Mesenchymal stem cell (in vitro differentiated cells and primary cell): ENCODE results near the gene MC3R.

Experiments
- DNase-seq: peaks from one replicate; pipeline ENCODE4 v3.0.0-alpha.2; 2013
- H2AFZ ChIP-seq: one replicate; pipeline ENCODE4 v1.6.1; 2013; ENCODE audit warnings: low read depth, mild to moderate bottlenecking, control low read depth, inconsistent platforms, low read length, moderate library complexity
- H2AK5ac ChIP-seq: 2 replicates; pipeline ENCODE4 v1.6.1; 2013; ENCODE audit warnings: low read length, moderate library complexity, mild to moderate bottlenecking, inconsistent platforms; ENCODE audit not compliant: severe bottlenecking
- H2BK120ac ChIP-seq: one replicate; pipeline ENCODE4 v1.6.1; 2013; ENCODE audit warnings: low read depth, mild to moderate bottlenecking, inconsistent platforms, low read length, moderate library complexity
- H2BK12ac ChIP-seq, 2 experiments: one replicate each; pipeline ENCODE4 v1.6.1; 2013; ENCODE audit warnings: inconsistent platforms in 2 of 2, low read length in 2 of 2, mild to moderate bottlenecking in 2 of 2, moderate library complexity in 2 of 2, control low read depth in 1 of 2
- H2BK15ac ChIP-seq: one replicate; pipeline ENCODE4 v1.6.1; 2013; ENCODE audit warnings: mild to moderate bottlenecking, low read depth, inconsistent platforms; ENCODE audit not compliant: poor library complexity, severe bottlenecking
- H2BK5ac ChIP-seq: 2 replicates; pipeline ENCODE4 v1.6.1; 2013; ENCODE audit warnings: low read depth, mild to moderate bottlenecking, low read length, control low read depth, inconsistent platforms; ENCODE audit not compliant: poor library complexity, severe bottlenecking
- H3K14ac ChIP-seq, 2 experiments: one replicate each; pipeline ENCODE4 v1.6.1; 2013; ENCODE audit warnings: inconsistent platforms in 2 of 2, low read length in 2 of 2, control low read depth in 1 of 2, mild to moderate bottlenecking in 1 of 2, moderate library complexity in 1 of 2
- H3K18ac ChIP-seq, 2 experiments: one replicate each; pipeline ENCODE4 v1.6.1; 2013; ENCODE audit warnings: inconsistent platforms in 2 of 2, low read length in 2 of 2, control low read depth in 1 of 2, low read depth in 1 of 2, mild to moderate bottlenecking in 1 of 2
- H3K23ac ChIP-seq, 2 experiments: one replicate each; pipeline ENCODE4 v1.6.1; 2013; ENCODE audit warnings: inconsistent platforms in 2 of 2, low read length in 2 of 2, mild to moderate bottlenecking in 2 of 2, moderate library complexity in 2 of 2, control low read depth in 1 of 2
- H3K27ac ChIP-seq: 2 replicates; pipeline ENCODE4 v1.5.1; 2013; ENCODE audit warnings: mild to moderate bottlenecking, moderate library complexity, low read length, control low read depth, inconsistent platforms; ENCODE audit not compliant: poor library complexity, severe bottlenecking
- H3K27me3 ChIP-seq, 2 experiments: 2 replicates each; pipeline versions ENCODE4 v1.6.1 to v1.7.0; 2013; ENCODE audit warnings: low read length in 2 of 2, mild to moderate bottlenecking in 2 of 2, moderate library complexity in 2 of 2, control low read depth in 1 of 2, inconsistent platforms in 1 of 2; ENCODE audit not compliant: control insufficient read depth in 1 of 2, insufficient read depth in 1 of 2
- H3K36me3 ChIP-seq, 2 experiments: 2 replicates each; pipeline versions ENCODE4 v1.6.1 to v1.7.0; 2013; ENCODE audit warnings: low read length in 2 of 2, control low read depth in 1 of 2, inconsistent platforms in 1 of 2, low read depth in 1 of 2, mild to moderate bottlenecking in 1 of 2; ENCODE audit not compliant: insufficient read depth in 2 of 2, control insufficient read depth in 1 of 2
- H3K4ac ChIP-seq, 2 experiments: one replicate each; pipeline ENCODE4 v1.6.1; 2013; ENCODE audit warnings: inconsistent platforms in 2 of 2, low read length in 2 of 2, mild to moderate bottlenecking in 2 of 2, moderate library complexity in 2 of 2, control low read depth in 1 of 2, low read depth in 1 of 2
- H3K4me1 ChIP-seq: 2 replicates; pipeline ENCODE4 v1.6.1; 2013; ENCODE audit warnings: low read depth, low read length, control low read depth; ENCODE audit not compliant: control insufficient read depth, insufficient read depth
- H3K4me2 ChIP-seq: 2 replicates; pipeline ENCODE4 v1.6.1; 2013; ENCODE audit warnings: low read length, mild to moderate bottlenecking, inconsistent platforms; ENCODE audit not compliant: poor library complexity, severe bottlenecking
- H3K4me3 ChIP-seq, 2 experiments: 2 replicates each; pipeline versions ENCODE4 v1.5.1 to v1.7.0; 2013; ENCODE audit warnings: low read length in 2 of 2, mild to moderate bottlenecking in 2 of 2, control low read depth in 1 of 2, low read depth in 1 of 2; ENCODE audit not compliant: insufficient read depth in 1 of 2
- H3K79me1 ChIP-seq: replicated peaks from 2 replicates; pipeline ENCODE4 v1.6.1; 2013; ENCODE audit warnings: mild to moderate bottlenecking, control low read depth, low read length, inconsistent platforms; ENCODE audit not compliant: poor library complexity, severe bottlenecking
- H3K9ac ChIP-seq: 2 replicates; pipeline ENCODE4 v1.7.0; 2013; ENCODE audit warnings: mild to moderate bottlenecking, low read length, moderate library complexity
- H3K9me3 ChIP-seq: 2 replicates; pipeline ENCODE4 v1.7.0; 2013; ENCODE audit warnings: mild to moderate bottlenecking, low read length; ENCODE audit not compliant: control insufficient read depth
- H4K8ac ChIP-seq: one replicate; pipeline ENCODE4 v1.6.1; 2013; ENCODE audit warnings: inconsistent platforms, mild to moderate bottlenecking, low read length, moderate library complexity
- H4K91ac ChIP-seq: one replicate; pipeline ENCODE4 v1.6.1; 2013; ENCODE audit warnings: mild to moderate bottlenecking, low read length, inconsistent platforms
- WGBS: methylation state at CpG from one replicate; pipeline ENCODE4 v1.1.7; 2013; ENCODE audit warnings: mixed read lengths; 5-methylcytosine and 5-hydroxymethylcytosine counted together

Gene MC3R

GRCh38 chr20:56257604-56258003, 9.1 kb downstream of the MC3R start:
- Histone ChIP-seq H3K23ac (no peak overlapping the region), H3K27ac (no peak overlapping the region), H3K79me1 (no peaks in the 10 kb centered on the region), H3K4me3 (no peak overlapping the region), H3K18ac (no peak overlapping the region), H2BK5ac (no peak overlapping the region), H3K4me1 (no peaks in the 10 kb centered on the region), H2BK12ac (no peak overlapping the region), H3K36me3 (no peaks in the 10 kb centered on the region), H3K4me2 (no peak overlapping the region), H4K91ac (no peak overlapping the region), H2AK5ac (no peak overlapping the region), H2BK120ac (no peak overlapping the region), H4K8ac (no peak overlapping the region), H3K14ac (no peak overlapping the region), H3K4ac (no peak overlapping the region), H2AFZ (no peak overlapping the region), H2BK15ac (no peak overlapping the region), H3K9ac (no peak overlapping the region), H3K9me3 (no peaks in the 10 kb centered on the region), H3K27me3 (peaks cover 0 to 3% of the 10 kb centered on the region in 2 experiments)
- no peak for DNase-seq
- 66% methylated on average over 7 of the region's 7 CpGs for WGBS

GRCh38 chr20:56259948-56260347, 11.4 kb downstream of the MC3R start:
- Histone ChIP-seq H3K9ac (no peak overlapping the region), H3K4me3 (no peak overlapping the region), H2BK15ac (no peak overlapping the region), H3K14ac (no peak overlapping the region), H3K79me1 (no peaks in the 10 kb centered on the region), H2AK5ac (no peak overlapping the region), H2AFZ (no peak overlapping the region), H3K18ac (no peak overlapping the region), H2BK5ac (no peak overlapping the region), H3K4me2 (no peak overlapping the region), H3K4me1 (no peaks in the 10 kb centered on the region), H3K4ac (no peak overlapping the region), H3K36me3 (no peaks in the 10 kb centered on the region), H2BK12ac (no peak overlapping the region), H4K91ac (no peak overlapping the region), H3K27ac (no peak overlapping the region), H4K8ac (no peak overlapping the region), H3K9me3 (no peaks in the 10 kb centered on the region), H2BK120ac (no peak overlapping the region), H3K23ac (no peak overlapping the region), H3K27me3 (peaks cover 0 to 3% of the 10 kb centered on the region in 2 experiments)
- WGBS = 6% methylated on average over 1 of the region's 2 CpGs
- no peak for DNase-seq

GRCh38 chr20:56268536-56268935, 20.0 kb downstream of the MC3R start:
- Histone ChIP-seq H3K23ac (no peak overlapping the region), H2BK5ac (no peak overlapping the region), H3K14ac (no peak overlapping the region), H3K36me3 (no peaks in the 10 kb centered on the region), H2BK12ac (no peak overlapping the region), H2BK15ac (no peak overlapping the region), H3K27ac (no peak overlapping the region), H3K4me2 (no peak overlapping the region), H3K4ac (no peak overlapping the region), H2BK120ac (no peak overlapping the region), H3K18ac (no peak overlapping the region), H3K27me3 (no peaks in the 10 kb centered on the region), H2AK5ac (no peak overlapping the region), H2AFZ (no peak overlapping the region), H3K4me1 (no peaks in the 10 kb centered on the region), H3K4me3 (no peak overlapping the region), H3K9ac (no peak overlapping the region), H3K9me3 (no peaks in the 10 kb centered on the region), H4K8ac (no peak overlapping the region), H3K79me1 (no peaks in the 10 kb centered on the region), H4K91ac (no peak overlapping the region)
- no peak for DNase-seq

- no peak overlapping the region for H3K18ac ChIP-seq
- no peak overlapping the region for H4K91ac ChIP-seq
- WGBS = 44% methylated on average over 4 of the region's 4 CpGs
Observed at GRCh38 chr20:56271974-56272373, 23.4 kb downstream of the MC3R start.

More at GRCh38 chr20:56271974-56272373, 23.4 kb downstream of the MC3R start:
- Histone ChIP-seq H3K14ac (no peak overlapping the region), H2BK12ac (no peak overlapping the region), H3K4me2 (no peak overlapping the region), H3K4me1 (no peaks in the 10 kb centered on the region), H2AFZ (no peak overlapping the region), H3K27ac (no peak overlapping the region), H3K9ac (no peak overlapping the region), H3K79me1 (no peaks in the 10 kb centered on the region), H4K8ac (no peak overlapping the region), H3K9me3 (no peaks in the 10 kb centered on the region), H3K4me3 (no peak overlapping the region), H2BK15ac (no peak overlapping the region), H2AK5ac (no peak overlapping the region), H2BK120ac (no peak overlapping the region), H2BK5ac (no peak overlapping the region), H3K36me3 (no peaks in the 10 kb centered on the region), H3K23ac (no peak overlapping the region), H3K27me3 (no peaks in the 10 kb centered on the region), H3K4ac (no peak overlapping the region)
- no peak for DNase-seq
